Activated T-cell treated with anti-CD3 and anti-CD28 coated beads, Interleukin-2, amount 50 U/mL, for 4 hours (primary cell): Measurements from ENCODE around the gene PRM1. TPM values are rescaled to one million over a fixed set of nuclear protein-coding genes. Genes with fewer than 3 reads are reported as not detected.

Source experiments
- ATAC-seq, 2 donors: fragments of 200-7000 bp; cut with Tn5 transposase; one replicate each; pipeline ENCODE4 v1.10.0; 2021
- DNase-seq: peaks from one replicate; pipeline ENCODE4 v3.0.0-alpha.2; 2020
- H3K27me3 Mint-ChIP-seq: one replicate; pipeline ENCODE4 v1.8.0; 2021; ENCODE audit warnings: low read depth, mixed read lengths
- H3K36me3 Mint-ChIP-seq: one replicate; pipeline ENCODE4 v1.8.0; 2022; ENCODE audit warnings: mixed read lengths; ENCODE audit not compliant: insufficient read depth
- H3K4me1 Mint-ChIP-seq: one replicate; pipeline ENCODE4 v1.8.0; 2021; ENCODE audit warnings: low read depth, mixed read lengths
- H3K4me3 Mint-ChIP-seq: one replicate; pipeline ENCODE4 v1.8.0; 2021; ENCODE audit warnings: mild to moderate bottlenecking, moderate library complexity, mixed read lengths
- H3K9me3 Mint-ChIP-seq: one replicate; pipeline ENCODE4 v1.8.0; 2021; ENCODE audit warnings: mixed read lengths
- total RNA-seq, 3 donors: library from RNA; stranded (reverse); gene quantifications; one replicate each; pipeline ENCODE4 v1.2.1, GENCODE V29; 2021

The PRM1 gene
- total RNA-seq, 3 donors from 2014 or later: not detected

DNA sequence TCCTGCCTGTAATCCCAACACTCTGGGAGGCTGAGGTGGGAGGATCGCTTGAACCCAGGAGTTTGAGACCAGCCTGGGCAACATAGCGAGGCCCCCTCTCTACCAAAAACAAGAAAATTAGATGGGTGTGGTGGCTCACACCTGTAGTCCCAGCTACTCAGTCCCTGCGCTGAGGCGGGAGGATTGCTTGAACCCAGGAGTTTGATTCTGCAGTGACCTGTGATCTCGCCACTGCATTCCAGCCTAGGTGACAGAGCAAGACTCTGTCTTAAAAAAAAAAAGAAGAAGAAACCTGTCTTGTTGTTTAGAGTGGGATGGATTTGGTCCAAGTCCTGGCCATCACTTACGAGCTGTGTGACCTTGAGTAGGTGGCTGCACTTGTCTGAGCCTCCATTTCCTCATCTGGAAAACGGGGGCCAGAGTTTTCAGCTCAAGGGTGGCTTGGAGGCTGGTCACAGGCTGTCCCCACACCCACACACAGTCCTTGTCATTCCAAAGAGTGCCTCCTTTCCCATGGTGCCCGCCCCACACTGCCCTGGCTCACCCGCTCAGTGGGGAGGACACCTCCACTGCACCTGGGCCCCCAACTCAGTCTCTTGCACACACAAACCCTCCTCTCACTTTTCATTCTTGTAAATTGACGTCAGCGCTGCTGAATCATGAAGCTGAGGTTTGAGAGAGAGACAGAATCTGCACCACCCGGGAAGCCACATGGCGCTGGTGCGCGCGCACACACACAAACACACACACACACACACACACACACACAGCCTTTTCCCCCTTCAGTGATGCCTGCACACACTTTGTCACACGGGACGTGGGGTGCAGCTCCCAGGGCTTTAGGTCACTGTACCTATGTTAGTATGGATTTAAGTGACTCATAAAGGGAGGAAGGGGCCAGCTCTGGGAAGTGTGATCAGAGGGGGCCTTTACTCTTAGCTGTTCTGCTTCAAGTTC is 29.3 kb downstream of the PRM1 start:
- H3K4me3 Mint-ChIP-seq: peak overlapping the region; percentile 94
- DNase-seq (peak; percentile 82), ATAC-seq (peak; percentile 29 to 34)
- no peaks in the 10 kb centered on the region for H3K9me3 Mint-ChIP-seq
- no peaks in the 10 kb centered on the region for H3K27me3 Mint-ChIP-seq
- H3K36me3 Mint-ChIP-seq: peaks cover 28% of the 10 kb centered on the region
- H3K4me1 Mint-ChIP-seq: peaks cover 33% of the 10 kb centered on the region

GRCh38 chr16:11250786-11251524 is 30.2 kb downstream of the PRM1 start:
- H3K9me3 Mint-ChIP-seq: no peaks in the 10 kb centered on the region
- ATAC-seq (no peak), DNase-seq (no peak)
- peaks cover 38% of the 10 kb centered on the region for H3K4me1 Mint-ChIP-seq
- peak overlapping the region; percentile 38 for H3K4me3 Mint-ChIP-seq
- H3K27me3 Mint-ChIP-seq: no peaks in the 10 kb centered on the region
- H3K36me3 Mint-ChIP-seq: peaks cover 28% of the 10 kb centered on the region

DNA sequence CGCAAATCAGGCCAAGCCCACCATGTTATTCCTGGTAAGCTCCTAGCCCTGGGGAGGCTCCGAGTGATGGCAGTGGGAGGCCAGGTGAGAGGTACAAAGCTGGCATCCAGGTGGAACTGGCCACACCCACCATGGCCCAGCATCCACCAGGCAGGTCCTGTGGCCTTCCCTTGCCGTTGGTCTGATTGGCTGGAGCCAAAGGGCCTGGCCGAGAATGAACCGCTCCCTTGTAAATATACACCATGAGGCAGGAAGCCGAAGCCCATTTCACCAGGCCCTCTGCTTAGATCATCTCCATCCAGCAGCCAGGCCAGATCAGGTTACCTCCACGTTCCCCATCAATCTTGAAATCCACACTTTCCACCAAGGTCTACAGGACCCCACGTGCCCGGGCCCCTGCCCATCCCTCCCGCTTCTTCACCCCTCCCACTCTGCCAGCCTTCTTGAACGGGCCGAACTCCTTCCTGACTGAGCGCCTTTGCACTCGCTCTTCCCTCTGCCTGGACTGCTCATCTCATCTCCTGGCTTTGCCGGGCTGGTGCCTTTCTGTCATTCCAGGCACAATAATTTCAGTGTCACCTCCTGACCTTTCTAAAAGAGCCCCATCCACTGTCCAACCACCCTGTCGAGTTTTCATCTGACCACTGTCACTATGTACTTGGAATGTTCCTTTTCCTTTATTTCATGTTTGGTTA is 30.9 kb downstream of the PRM1 start:
- Mint-ChIP-seq H3K36me3 (peaks cover 28% of the 10 kb centered on the region), H3K27me3 (no peaks in the 10 kb centered on the region), H3K9me3 (no peaks in the 10 kb centered on the region), H3K4me1 (peaks cover 40% of the 10 kb centered on the region), H3K4me3 (no peak overlapping the region)
- ATAC-seq (no peak), DNase-seq (no peak)

DNA sequence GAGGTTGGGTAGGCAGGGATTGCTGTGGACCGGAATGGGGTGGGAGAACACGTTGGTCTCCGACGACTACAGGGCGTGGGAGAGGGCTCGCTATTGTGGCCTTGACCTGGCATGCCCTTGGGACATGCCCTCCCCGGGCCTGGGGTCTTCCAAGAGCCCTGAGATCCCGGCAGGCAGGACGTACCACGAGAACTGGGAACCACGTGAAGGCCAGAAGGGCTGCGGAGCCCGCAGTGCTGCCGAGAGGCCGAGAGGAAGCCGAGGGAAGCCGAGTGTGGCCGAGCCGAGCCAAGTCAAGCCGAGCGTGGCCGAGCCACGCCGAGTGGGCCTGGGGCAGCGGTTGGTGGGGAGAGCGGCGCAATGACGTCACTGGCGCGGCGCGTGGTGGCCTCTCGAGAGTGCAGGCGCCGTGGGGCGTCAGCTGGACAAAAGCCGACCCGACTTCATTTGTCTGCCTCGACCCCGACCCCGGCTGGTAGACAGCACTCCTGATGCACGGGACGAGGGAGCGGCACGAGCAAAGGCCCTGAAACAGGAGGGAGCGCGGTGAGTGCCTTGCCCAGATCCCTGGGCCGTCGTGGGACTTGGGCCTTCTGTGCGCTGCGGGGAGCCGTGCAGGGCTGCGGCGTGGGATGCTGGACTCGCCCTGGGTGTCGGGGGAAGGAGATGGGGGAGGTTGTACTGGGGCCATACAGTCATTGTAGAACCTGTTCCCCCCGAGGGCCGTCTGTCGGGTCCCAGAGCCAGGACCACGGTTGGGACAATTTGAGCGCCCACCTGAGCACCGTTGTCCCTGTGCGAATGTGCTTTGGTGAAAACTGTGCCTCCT is 31.7 kb downstream of the PRM1 start:
- no peak for ATAC-seq
- no peak overlapping the region for H3K4me3 Mint-ChIP-seq
- peaks cover 28% of the 10 kb centered on the region for H3K36me3 Mint-ChIP-seq
- peaks cover 44% of the 10 kb centered on the region for H3K4me1 Mint-ChIP-seq
- H3K27me3 Mint-ChIP-seq: no peaks in the 10 kb centered on the region
- H3K9me3 Mint-ChIP-seq: no peaks in the 10 kb centered on the region
- DNase-seq: no peak

DNA sequence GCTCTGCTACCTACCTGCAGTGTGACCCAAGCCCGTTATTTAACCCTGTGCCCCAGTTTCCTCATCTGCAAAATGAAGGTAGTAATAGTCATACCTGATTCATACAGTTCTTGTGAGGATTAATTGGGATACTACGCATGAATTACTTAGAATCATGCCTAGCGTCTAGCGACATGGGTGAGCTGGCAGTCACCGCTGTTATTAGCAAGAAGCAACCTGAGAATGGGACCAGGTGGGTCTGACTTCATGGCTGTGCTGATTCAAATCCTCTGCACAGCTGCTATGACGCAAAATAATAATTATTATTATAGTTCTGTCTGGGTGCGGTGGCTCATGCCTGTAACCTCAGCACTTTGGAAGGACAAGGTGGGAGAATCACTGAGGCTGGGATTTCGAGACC is 33.0 kb downstream of the PRM1 start:
- Mint-ChIP-seq H3K9me3 (no peaks in the 10 kb centered on the region), H3K36me3 (peaks cover 18% of the 10 kb centered on the region), H3K4me1 (peaks cover 37% of the 10 kb centered on the region), H3K4me3 (no peak overlapping the region), H3K27me3 (no peaks in the 10 kb centered on the region)
- no peak for ATAC-seq
- no peak for DNase-seq

DNA sequence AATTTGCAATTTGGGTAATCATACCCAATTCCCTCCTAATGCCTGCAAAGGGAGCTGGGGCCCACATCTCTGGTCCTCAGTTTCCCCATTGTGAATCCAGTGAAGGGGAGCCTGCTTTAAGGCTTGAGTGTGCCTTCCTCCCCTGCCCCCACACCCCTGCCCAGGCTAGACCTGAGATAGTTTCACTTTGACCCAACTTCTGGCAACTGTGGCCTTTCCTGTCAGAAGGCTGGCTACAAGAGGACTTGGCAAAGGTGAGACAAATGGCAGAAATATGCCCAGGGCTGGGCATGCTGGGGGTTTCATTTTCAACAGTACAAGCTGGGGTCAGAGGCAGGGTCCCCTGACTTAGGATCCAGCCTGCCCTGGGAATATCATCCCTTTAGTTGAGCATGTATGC is 35.1 kb downstream of the PRM1 start:
- no peak for ATAC-seq

GRCh38 chr16:11245222-11245737 is 35.9 kb downstream of the PRM1 start:
- Mint-ChIP-seq H3K4me1 (peaks cover 22% of the 10 kb centered on the region), H3K36me3 (peaks cover 2% of the 10 kb centered on the region), H3K9me3 (no peaks in the 10 kb centered on the region), H3K27me3 (no peaks in the 10 kb centered on the region), H3K4me3 (no peak overlapping the region)
- no peak for DNase-seq
- no peak for ATAC-seq

More for the DNA sequence above, 35.1 kb downstream of the PRM1 start:
- no peak for DNase-seq
- Mint-ChIP-seq H3K27me3 (no peaks in the 10 kb centered on the region), H3K4me3 (no peak overlapping the region), H3K36me3 (peaks cover 5% of the 10 kb centered on the region), H3K4me1 (peaks cover 21% of the 10 kb centered on the region), H3K9me3 (no peaks in the 10 kb centered on the region)

GRCh38 chr16:11242658-11243057 is 38.5 kb downstream of the PRM1 start:
- Mint-ChIP-seq H3K36me3 (no peaks in the 10 kb centered on the region), H3K4me1 (peaks cover 34% of the 10 kb centered on the region), H3K27me3 (no peaks in the 10 kb centered on the region), H3K9me3 (no peaks in the 10 kb centered on the region), H3K4me3 (no peak overlapping the region)
- ATAC-seq (no peak), DNase-seq (no peak)

DNA sequence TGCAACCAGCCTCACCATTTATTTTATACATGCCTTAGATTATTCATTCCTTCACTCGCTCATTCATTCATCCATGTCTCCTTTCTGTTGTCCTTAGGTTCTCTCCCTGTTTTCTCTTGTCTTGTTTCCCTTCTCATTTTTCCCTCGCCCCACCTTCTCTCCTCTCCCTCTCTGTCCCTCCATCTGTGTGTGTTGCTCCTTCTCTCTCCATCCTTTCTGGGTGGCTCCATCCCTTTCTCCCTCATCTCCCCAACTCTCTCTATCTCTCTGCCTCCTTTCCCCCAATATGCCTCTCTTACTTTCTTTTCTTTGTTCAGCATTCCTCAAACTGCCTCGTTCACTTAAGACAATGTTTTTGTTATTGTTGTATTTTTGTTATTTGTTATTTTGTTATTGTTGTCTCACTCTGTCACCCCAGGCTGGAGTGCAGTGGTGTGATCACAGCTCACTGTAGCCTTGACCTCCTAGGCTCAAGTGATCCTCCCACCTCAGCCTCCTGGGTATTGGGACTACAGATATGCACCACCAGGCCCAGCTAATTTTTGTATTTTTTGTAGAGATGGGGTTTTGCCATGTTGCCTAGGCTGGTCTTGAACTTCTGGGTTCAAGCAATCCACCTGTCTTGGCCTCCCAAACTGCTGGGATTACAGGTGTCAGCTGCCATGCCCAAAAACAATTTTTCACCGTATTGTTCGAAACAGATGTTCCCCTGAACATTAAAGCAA is 39.5 kb downstream of the PRM1 start:
- H3K4me1 Mint-ChIP-seq: peaks cover 29% of the 10 kb centered on the region
- no peak for ATAC-seq
- H3K36me3 Mint-ChIP-seq: no peaks in the 10 kb centered on the region
- no peak for DNase-seq
- no peaks in the 10 kb centered on the region for H3K27me3 Mint-ChIP-seq
- H3K9me3 Mint-ChIP-seq: no peaks in the 10 kb centered on the region
- H3K4me3 Mint-ChIP-seq: no peak overlapping the region

DNA sequence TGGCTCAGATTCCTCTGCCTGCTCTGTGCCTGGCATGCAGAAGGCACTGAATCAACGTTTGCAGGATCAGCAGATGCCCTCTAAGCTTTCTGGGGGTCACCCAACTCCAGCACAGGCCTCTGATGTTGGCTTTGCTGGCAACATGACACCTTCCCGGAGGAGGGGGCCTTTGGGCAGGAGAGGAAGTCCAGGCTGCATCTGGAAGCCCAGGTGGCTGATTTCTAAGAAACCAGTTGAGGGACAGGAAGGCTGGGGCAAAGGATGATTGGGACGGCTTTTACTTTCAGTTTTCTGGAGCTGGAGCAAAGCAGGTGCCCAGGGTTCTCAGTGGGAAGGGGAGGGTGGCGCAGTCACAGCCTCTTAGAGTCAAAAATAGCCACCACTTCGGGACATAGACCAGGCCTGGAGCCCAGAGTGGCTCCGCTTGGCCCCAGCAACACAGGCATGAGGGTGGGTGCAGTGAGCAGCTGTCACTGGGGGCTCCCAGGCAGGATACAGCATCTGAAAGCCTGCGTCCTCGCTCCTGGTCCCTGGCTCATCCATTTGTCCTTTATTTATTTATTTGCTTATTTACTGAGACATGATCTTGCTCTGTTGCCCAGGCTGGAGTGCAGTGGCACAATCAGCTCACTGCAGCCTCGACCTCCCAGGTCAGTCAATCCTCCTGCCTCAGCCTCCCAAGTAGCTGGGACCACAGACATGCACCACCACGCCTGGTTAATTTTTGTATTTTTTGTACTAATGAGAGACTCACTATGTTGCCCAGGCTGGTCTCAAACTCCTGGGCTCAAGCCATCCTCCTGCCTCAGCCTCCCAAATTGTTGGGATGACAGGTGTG is 40.3 kb downstream of the PRM1 start:
- peaks cover 26% of the 10 kb centered on the region for H3K4me1 Mint-ChIP-seq
- DNase-seq (no peak), ATAC-seq (peak in 1 of 2 donors; percentile 23)
- no peaks in the 10 kb centered on the region for H3K36me3 Mint-ChIP-seq
- no peaks in the 10 kb centered on the region for H3K9me3 Mint-ChIP-seq
- no peaks in the 10 kb centered on the region for H3K27me3 Mint-ChIP-seq
- H3K4me3 Mint-ChIP-seq: peak overlapping the region; percentile 54

- DNase-seq (no peak), ATAC-seq (no peak)
- Mint-ChIP-seq H3K4me3 (peak overlapping the region; percentile 54), H3K27me3 (no peaks in the 10 kb centered on the region), H3K36me3 (no peaks in the 10 kb centered on the region), H3K9me3 (no peaks in the 10 kb centered on the region), H3K4me1 (peaks cover 26% of the 10 kb centered on the region)
Observed at GRCh38 chr16:11239644-11240632, 41.2 kb downstream of the PRM1 start.
